A673 (cell line): Measurements from ENCODE around the gene MECR. TPM values are rescaled to one million over a fixed set of nuclear protein-coding genes. Genes with fewer than 3 reads are reported as not detected.

Experiments used
- BruUV-seq: library from RNA; stranded (reverse); fragments of 400-500 nt; replicated peaks from 2 replicates; lab custom pipeline; 2021; lab: Mats Ljungman, UMichigan
- CTCF ChIA-PET: fragments of 300-600 bp; sonication (Branson Sonifier 250); formaldehyde crosslinking; loops from one replicate; lab custom pipeline; 2022; ENCODE audit warnings: antibody characterized with exemption; lab: Charles Lee
- POLR2A ChIA-PET: fragments of 300-600 bp; sonication (Branson Sonifier 250); formaldehyde crosslinking; loops from one replicate; lab custom pipeline; 2022; ENCODE audit warnings: antibody characterized with exemption; ENCODE audit not compliant: low non-redundant PET; lab: Charles Lee
- DNase-seq: peaks from one replicate; pipeline ENCODE4 v3.0.0-alpha.2; 2015; ENCODE audit warnings: low spot score
- H3K27ac ChIP-seq: fragments of 200-600 bp; sonication (generic); 2 replicates; pipeline ENCODE4 v1.5.1; 2016; ENCODE audit warnings: mixed run types, low read depth, mild to moderate bottlenecking, mixed read lengths, antibody characterized with exemption, low read length; ENCODE audit not compliant: poor library complexity, severe bottlenecking
- H3K27me3 ChIP-seq: fragments of 200-600 bp; sonication (generic); replicated peaks from 2 replicates; pipeline ENCODE4 v1.6.1; 2017; ENCODE audit warnings: mixed run types, low read depth, mild to moderate bottlenecking, mixed read lengths, antibody characterized with exemption, low read length; ENCODE audit not compliant: insufficient read depth, poor library complexity
- H3K36me3 ChIP-seq: fragments of 200-600 bp; sonication (generic); 2 replicates; pipeline ENCODE4 v1.6.1; 2016; ENCODE audit warnings: mixed run types, mild to moderate bottlenecking, mixed read lengths, antibody characterized with exemption, low read length; ENCODE audit not compliant: insufficient read depth, poor library complexity, severe bottlenecking
- H3K4me1 ChIP-seq: fragments of 200-600 bp; sonication (generic); 2 replicates; pipeline ENCODE4 v1.6.1; 2017; ENCODE audit warnings: mixed run types, mild to moderate bottlenecking, mixed read lengths, antibody characterized with exemption, low read length; ENCODE audit not compliant: insufficient read depth, poor library complexity, severe bottlenecking
- H3K4me3 ChIP-seq: fragments of 200-600 bp; sonication (generic); 2 replicates; pipeline ENCODE4 v1.5.1; 2016; ENCODE audit warnings: low read depth, mixed run types, mild to moderate bottlenecking, mixed read lengths, low read length; ENCODE audit not compliant: poor library complexity, severe bottlenecking
- H3K9me3 ChIP-seq: fragments of 200-600 bp; sonication (generic); 2 replicates; pipeline ENCODE4 v1.6.1; 2016; ENCODE audit warnings: mixed run types, low read depth, mild to moderate bottlenecking, mixed read lengths, antibody characterized with exemption, low read length; ENCODE audit not compliant: poor library complexity, severe bottlenecking
- EZH2 ChIP-seq: fragments of 200-600 bp; sonication (generic); IDR thresholded peaks from 2 replicates; pipeline ENCODE4 v1.6.1; 2017; ENCODE audit warnings: borderline replicate concordance, low read depth, mild to moderate bottlenecking, mixed read lengths, antibody characterized with exemption, low read length; ENCODE audit not compliant: poor library complexity, severe bottlenecking
- intact Hi-C: fragments of 100-400 bp; cut with micrococcal nuclease; formaldehyde crosslinking; loops from one replicate; pipeline ENCODE4 v1.10.0; 2022; ENCODE audit not compliant: unreplicated experiment
- total RNA-seq: library from RNA; stranded (reverse); gene quantifications from 2 replicates; pipeline ENCODE4 v1.2.3, GENCODE V29; 2021
- TF ChIP-seq, protein P1 (sequence below): fragments of 300-800, 200-600 bp; sonication (generic); conservative IDR thresholded peaks from 2 replicates; pipeline ENCODE4 v1.5.1; 2017; ENCODE audit warnings: low read depth, mild to moderate bottlenecking, antibody characterized with exemption, low read length, moderate library complexity, mixed read lengths

MECR gene
- total RNA-seq, 1 experiment from 2014 or later, result 39.0 TPM

- TF ChIP-seq, protein P1, sequence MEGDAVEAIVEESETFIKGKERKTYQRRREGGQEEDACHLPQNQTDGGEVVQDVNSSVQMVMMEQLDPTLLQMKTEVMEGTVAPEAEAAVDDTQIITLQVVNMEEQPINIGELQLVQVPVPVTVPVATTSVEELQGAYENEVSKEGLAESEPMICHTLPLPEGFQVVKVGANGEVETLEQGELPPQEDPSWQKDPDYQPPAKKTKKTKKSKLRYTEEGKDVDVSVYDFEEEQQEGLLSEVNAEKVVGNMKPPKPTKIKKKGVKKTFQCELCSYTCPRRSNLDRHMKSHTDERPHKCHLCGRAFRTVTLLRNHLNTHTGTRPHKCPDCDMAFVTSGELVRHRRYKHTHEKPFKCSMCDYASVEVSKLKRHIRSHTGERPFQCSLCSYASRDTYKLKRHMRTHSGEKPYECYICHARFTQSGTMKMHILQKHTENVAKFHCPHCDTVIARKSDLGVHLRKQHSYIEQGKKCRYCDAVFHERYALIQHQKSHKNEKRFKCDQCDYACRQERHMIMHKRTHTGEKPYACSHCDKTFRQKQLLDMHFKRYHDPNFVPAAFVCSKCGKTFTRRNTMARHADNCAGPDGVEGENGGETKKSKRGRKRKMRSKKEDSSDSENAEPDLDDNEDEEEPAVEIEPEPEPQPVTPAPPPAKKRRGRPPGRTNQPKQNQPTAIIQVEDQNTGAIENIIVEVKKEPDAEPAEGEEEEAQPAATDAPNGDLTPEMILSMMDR, result peak; percentile 86
- no peak for TF ChIP-seq EZH2
- CTCF ChIA-PET, result interaction anchor here (0.7 to 1.7 kb wide), 6 partner anchors 16 to 300 kb away, joined by 3 to 8 read pairs (median 6); no protein-coding TSS in a partner anchor
- intact Hi-C loops, result no loop called here
- Histone ChIP-seq H3K9me3 (no peaks in the 10 kb centered on the region), H3K36me3 (peaks cover 9% of the 10 kb centered on the region), H3K27me3 (no peaks in the 10 kb centered on the region), H3K4me1 (peaks cover 41% of the 10 kb centered on the region), H3K27ac (peak within 1 kb of the TSS; percentile 100), H3K4me3 (peak within 1 kb of the TSS; percentile 97)
- POLR2A ChIA-PET, result interaction anchor here (0.5 to 0.7 kb wide), 3 partner anchors 25 to 1537 kb away, joined by 4 to 6 read pairs (median 4); no protein-coding TSS in a partner anchor
- DNase-seq, result peak; percentile 99
- BruUV-seq, result no TSS peak
Observed at GRCh38 chr1:29181413-29182225, 49.1 kb downstream of the MECR start, which contains the start of gene SRSF4. TSS of gene SRSF4 (minus strand) at chr1:29181900. CDS start at chr1:29181752, 148 bp downstream.

DNA sequence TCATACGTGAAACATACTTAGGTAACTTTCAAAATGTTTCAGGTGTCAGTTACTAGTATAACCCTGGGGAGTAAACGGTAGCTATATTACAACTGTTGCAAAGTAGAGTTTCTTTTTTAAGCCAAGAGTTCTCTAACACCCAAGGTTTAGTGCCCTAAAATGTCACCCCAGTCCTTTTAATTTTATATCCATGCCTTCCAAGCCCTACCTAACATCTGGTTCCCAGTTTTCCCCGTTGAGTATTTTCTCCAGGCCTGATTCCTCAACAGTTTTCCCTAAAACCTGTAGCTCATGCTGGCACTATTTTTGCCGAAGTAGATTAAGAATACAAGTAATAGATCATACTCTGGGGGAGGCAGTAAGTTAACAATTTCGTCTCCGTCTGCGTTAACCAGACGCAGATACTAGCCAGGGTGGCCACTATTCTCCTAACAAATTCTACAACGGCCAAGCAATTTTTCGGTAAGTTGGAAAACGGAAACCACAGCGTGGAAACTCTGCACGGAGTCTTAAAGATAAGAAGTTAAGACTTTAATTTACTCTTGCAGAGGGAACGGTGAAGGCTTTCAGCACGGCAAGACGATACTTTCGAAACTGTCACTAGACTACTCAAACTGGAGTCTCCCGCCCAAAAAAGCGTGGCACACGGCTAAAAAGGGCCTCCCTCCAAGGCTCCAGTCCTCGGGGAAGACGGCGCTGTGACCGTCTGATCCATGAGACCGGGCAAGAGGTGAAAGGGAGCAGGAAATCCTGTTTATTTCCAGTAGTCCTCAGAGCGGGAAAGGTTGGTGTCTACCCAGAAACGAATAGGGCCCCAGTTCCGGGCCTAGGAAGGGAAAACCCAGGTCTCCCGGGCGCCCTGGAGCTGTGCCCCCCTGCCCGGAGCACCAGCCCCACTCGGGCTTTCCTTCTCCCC is 50.0 kb downstream of the MECR start:
- Histone ChIP-seq H3K27me3 (no peaks in the 10 kb centered on the region), H3K4me3 (peak overlapping the region; percentile 97), H3K9me3 (no peaks in the 10 kb centered on the region), H3K4me1 (peaks cover 48% of the 10 kb centered on the region), H3K27ac (peak overlapping the region; percentile 100), H3K36me3 (peaks cover 9% of the 10 kb centered on the region)
- ChIA-PET CTCF (interaction anchor here (0.7 to 1.7 kb wide), 3 partner anchors 22 to 299 kb away, joined by 3 to 8 read pairs (median 7); no protein-coding TSS in a partner anchor), POLR2A (interaction anchor here (0.5 to 0.6 kb wide), 2 partner anchors 17 to 24 kb away, joined by 3 to 4 read pairs; no protein-coding TSS in a partner anchor)
- DNase-seq, result no peak
- intact Hi-C loops, result no loop called here
- no peak for TF ChIP-seq EZH2
- TF ChIP-seq, protein P1, result no peak
- no TSS peak for BruUV-seq

DNA sequence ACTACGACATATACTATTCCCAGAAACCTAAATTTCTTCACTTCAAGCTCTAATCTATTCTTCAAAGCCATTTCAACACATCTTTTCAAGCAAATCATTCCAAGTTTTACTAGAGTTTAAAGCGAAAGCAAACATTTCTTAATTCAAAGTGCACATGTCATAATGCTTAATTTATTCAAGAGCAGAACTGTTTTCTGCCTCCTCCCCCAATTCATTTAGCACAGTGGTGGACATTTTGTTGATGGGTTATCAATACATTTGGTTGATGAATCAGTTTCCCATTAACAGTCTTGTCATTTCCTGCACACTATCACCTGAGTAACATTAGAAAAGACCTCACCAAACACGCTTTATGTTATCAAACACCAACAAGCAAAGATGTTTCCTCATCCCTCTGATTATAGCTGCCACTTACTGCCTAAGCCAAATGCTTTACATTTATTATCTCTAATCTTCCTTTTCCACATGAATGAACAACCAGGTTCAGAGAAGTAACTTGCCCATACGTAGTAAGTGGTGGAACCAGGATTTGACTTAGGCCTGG is 51.0 kb downstream of the MECR start:
- Histone ChIP-seq H3K36me3 (peaks cover 9% of the 10 kb centered on the region), H3K27ac (peak overlapping the region; percentile 100), H3K9me3 (no peaks in the 10 kb centered on the region), H3K4me1 (peaks cover 48% of the 10 kb centered on the region), H3K4me3 (peak overlapping the region; percentile 97), H3K27me3 (no peaks in the 10 kb centered on the region)
- TF ChIP-seq EZH2, result no peak
- TF ChIP-seq, protein P1, result no peak
- ChIA-PET POLR2A (interaction anchor here (0.8 kb wide), 1 partner anchor 54 kb away, joined by 4 read pairs; no protein-coding TSS in a partner anchor), CTCF (no interaction called here)
- TSS peak; percentile 33 for BruUV-seq
- no peak for DNase-seq
- intact Hi-C loops, result no loop called here
